DMS 273 (cell line): ENCODE results near the gene TMEM109.

Experiments used
- DNase-seq: peaks from one replicate; lab custom pipeline; 2025; ENCODE audit not compliant: unreplicated experiment; lab: John Stamatoyannopoulos, UW

Gene TMEM109

GRCh38 chr11:60939855-60940254 is 25.9 kb downstream of the TMEM109 start:
- no peak for DNase-seq

GRCh38 chr11:60941371-60942119 is 27.6 kb downstream of the TMEM109 start:
- DNase-seq = no peak

GRCh38 chr11:60942219-60942618 is 28.3 kb downstream of the TMEM109 start:
- peak; percentile 45 for DNase-seq

- peak; percentile 62 for DNase-seq
Measured at GRCh38 chr11:60942970-60943565, 29.1 kb downstream of the TMEM109 start.

- peak; percentile 15 for DNase-seq
Measured at GRCh38 chr11:60944490-60945294, 30.7 kb downstream of the TMEM109 start.

GRCh38 chr11:60945295-60945667 is 31.3 kb downstream of the TMEM109 start:
- no peak for DNase-seq

GRCh38 chr11:60946601-60947264 is 32.8 kb downstream of the TMEM109 start:
- DNase-seq = no peak

GRCh38 chr11:60947700-60948099 is 33.7 kb downstream of the TMEM109 start:
- DNase-seq = peak; percentile 58

- peak; percentile 30 for DNase-seq
Measured at GRCh38 chr11:60948250-60948649, 34.3 kb downstream of the TMEM109 start.

- DNase-seq = no peak
Measured at GRCh38 chr11:60950024-60950423, 36.1 kb downstream of the TMEM109 start.

- no peak for DNase-seq
Measured at GRCh38 chr11:60950933-60951605, 37.1 kb downstream of the TMEM109 start.

- DNase-seq = no peak
Measured at GRCh38 chr11:60951606-60951903, 37.6 kb downstream of the TMEM109 start.

GRCh38 chr11:60951904-60952741 is 38.2 kb downstream of the TMEM109 start, which contains the start of gene SLC15A3:
Gene SLC15A3, minus strand, starts transcription at chr11:60952176. Its CDS starts 625 bp downstream, at chr11:60951551.
- no peak for DNase-seq

- DNase-seq = no peak
Measured at GRCh38 chr11:60952742-60953170, 38.8 kb downstream of the TMEM109 start.

- DNase-seq = no peak
Measured at GRCh38 chr11:60953781-60954180, 39.8 kb downstream of the TMEM109 start.

GRCh38 chr11:60954421-60954820 is 40.5 kb downstream of the TMEM109 start:
- no peak for DNase-seq

GRCh38 chr11:60955571-60955970 is 41.6 kb downstream of the TMEM109 start:
- DNase-seq = no peak

GRCh38 chr11:60957188-60957587 is 43.2 kb downstream of the TMEM109 start:
- no peak for DNase-seq

GRCh38 chr11:60959431-60959830 is 45.5 kb downstream of the TMEM109 start:
- no peak for DNase-seq

GRCh38 chr11:60960405-60960804 is 46.4 kb downstream of the TMEM109 start:
- DNase-seq = no peak
